ENCODE measurements around the gene LRRC10B. TPM values are rescaled to one million over a fixed set of nuclear protein-coding genes. Genes with fewer than 3 reads are reported as not detected.

The LRRC10B gene
- polyA plus RNA-seq, 3 donors: 1.1 to 15.3 (median 1.2) TPM

GRCh38 chr11:61499816-61500491, 8.6 kb upstream of the LRRC10B start:
- DNase-seq (ENCODE audit: extremely low read depth in 1 of 11, low read depth in 9 of 11, low spot score in 4 of 11): no peak

DNA sequence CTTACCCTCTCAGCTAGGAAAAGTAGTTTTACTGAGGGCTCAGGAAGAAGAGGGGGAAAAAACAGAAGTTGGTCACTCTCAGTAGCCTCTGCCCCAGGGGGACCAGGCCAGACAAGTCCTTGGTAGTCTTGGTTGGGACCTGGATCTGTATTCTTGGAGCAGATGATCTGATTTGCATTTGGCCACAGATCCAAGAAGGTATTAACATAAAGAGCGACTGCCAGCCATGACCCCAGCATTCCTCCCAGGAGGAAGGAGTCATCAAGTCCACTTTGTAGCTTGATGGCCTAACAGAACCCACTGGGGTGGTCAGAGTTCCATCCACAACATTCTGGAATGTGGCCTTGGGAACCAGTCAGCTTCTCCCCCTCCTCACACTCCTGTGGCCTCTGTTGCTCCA, 6.0 kb upstream of the LRRC10B start:
- DNase-seq (ENCODE audit: extremely low read depth in 1 of 11, low read depth in 9 of 11, low spot score in 4 of 11): no peak

- no peak for DNase-seq (ENCODE audit: extremely low read depth in 1 of 11, low read depth in 9 of 11, low spot score in 4 of 11)
These were observed 5.3 kb upstream of the LRRC10B start for GRCh38 chr11:61503135-61503770.

GRCh38 chr11:61505106-61505505, 3.4 kb upstream of the LRRC10B start:
- no peak for DNase-seq (ENCODE audit: extremely low read depth in 1 of 11, low read depth in 9 of 11, low spot score in 4 of 11)

DNA sequence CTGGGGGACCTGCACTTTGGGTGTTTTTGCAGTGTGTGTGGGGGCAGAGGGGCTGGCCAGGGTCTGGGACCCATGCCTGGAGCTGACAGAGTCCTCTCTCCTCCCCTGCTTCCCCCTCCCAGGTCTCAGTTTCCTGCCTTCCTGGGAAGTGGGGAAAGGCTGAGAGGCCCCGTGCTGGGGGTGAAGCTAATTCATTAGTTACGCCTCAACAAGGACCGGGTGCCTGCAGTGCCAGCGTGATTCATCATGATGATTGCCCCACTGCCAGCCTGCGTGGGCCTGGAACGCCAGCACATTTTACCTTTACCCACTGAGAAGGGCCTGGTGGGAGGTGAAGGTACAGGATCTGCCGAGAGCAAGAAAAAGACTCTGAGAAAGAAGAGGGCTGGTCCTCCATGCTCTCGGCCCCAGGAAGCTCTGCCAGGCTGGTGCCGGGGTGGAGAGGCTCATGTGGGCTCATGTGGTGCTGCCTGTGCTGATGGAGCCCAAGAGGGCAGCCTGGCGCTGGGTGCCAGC, 2.9 kb upstream of the LRRC10B start:
- no peak for DNase-seq (ENCODE audit: extremely low read depth in 1 of 11, low read depth in 9 of 11, low spot score in 4 of 11)

DNA sequence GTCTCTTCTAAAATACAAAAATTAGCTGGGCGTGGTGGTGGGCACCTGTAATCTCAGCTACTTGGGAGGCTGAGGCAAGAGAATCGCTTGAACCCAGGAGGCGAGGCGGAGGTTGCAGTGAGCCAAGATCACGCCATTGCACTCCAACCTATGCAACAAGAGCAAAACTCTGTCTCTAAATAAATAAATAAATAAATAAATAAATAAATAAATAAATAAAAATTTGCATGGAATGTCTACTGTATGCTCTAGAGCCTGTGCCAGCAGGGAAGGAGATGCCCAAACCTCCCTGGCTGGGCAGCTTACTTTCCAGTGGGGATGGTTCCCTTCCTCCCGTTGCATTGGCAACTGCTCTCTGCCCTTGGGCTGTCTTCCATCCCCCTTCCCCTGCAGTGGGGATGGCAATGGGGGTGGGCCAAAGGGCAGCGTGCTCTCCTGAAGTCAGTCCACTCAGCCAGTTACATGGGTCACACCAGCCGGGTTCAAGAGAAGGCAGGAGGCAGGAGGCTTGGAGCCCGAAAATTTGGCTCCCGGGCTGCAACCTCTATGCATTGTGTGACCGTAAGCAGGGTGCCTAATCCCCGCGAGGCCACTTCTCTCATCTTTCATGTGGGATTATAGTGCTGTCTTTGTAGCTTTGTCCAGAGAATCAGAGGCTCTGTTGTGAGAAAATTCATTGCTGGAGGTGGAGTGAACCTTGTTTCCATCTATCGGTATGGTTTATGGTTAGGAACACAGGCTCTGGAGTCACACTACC, 1.4 kb upstream of the LRRC10B start:
- no peak for DNase-seq (ENCODE audit: extremely low read depth in 1 of 11, low read depth in 9 of 11, low spot score in 4 of 11)

DNA sequence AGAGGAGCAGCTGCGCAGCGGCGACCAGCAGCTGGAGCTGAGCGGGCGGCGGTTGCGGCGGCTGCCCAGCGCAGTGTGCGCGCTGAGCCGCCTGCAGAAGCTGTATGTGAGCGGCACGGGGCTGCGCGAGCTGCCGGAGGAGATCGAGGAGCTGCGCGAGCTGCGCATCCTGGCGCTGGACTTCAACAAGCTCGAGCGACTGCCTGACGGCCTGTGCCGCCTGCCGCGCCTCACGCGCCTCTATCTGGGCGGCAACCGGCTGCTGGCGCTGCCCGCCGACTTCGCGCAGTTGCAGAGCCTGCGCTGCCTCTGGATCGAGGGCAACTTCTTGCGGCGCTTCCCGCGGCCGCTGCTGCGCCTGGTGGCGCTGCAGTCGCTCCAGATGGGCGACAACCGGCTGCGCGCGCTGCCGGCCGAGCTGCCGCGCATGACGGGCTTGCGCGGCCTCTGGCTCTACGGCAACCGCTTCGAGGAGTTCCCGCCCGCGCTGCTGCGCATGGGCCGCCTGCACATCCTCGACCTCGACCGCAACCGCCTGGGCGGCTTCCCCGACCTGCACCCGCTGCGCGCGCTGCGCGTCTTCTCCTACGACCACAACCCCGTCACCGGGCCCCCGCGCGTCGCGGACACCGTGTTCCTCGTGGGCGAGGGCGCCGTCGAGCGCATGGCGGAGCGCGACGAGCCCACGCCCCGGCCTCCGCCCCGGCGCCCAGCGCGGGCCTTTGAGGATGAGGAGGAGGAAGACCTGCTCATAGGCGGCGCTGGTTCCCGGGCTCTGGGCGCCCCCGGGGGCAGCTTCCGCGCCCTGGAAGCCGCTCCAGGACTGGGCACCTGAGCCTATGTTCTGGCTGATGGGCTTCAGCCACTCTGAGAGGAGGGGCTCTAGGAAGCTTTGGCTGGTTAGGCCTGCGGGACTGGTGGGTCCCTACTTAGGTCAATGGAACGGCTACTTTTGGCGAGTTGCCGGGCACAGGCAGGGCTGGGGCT, 787 bp downstream of the LRRC10B start:
- DNase-seq (ENCODE audit: extremely low read depth in 1 of 11, low read depth in 9 of 11, low spot score in 4 of 11): peak; percentile 51 to 85 (median 76)

- no peak for DNase-seq (ENCODE audit: extremely low read depth in 1 of 11, low read depth in 9 of 11, low spot score in 4 of 11)
These were observed 1.8 kb downstream of the LRRC10B start for GRCh38 chr11:61510166-61510919.

DNA sequence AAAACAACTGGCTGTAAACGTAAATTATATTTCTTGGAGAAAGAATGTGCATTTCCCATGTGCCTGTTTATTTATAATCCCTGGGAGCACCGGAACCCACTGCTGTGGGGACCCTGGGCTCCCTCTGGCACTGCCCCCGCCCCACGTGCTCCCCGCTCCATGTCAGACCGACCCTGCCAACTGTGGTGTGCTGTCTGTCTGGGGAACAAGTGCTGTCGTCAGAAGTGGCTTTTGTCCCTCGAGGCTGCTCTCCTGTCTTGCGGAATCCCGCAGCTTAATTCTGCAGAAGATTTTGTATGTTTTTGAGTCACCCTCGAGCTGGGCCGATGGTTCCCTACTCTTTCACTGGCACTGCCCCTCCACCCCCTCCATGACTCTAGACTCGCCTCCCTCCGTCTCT, 2.4 kb downstream of the LRRC10B start:
- no peak for DNase-seq (ENCODE audit: extremely low read depth in 1 of 11, low read depth in 9 of 11, low spot score in 4 of 11)

- DNase-seq (ENCODE audit: extremely low read depth in 1 of 11, low read depth in 9 of 11, low spot score in 4 of 11): no peak
These were observed 2.8 kb downstream of the LRRC10B start for GRCh38 chr11:61511383-61511782.

DNA sequence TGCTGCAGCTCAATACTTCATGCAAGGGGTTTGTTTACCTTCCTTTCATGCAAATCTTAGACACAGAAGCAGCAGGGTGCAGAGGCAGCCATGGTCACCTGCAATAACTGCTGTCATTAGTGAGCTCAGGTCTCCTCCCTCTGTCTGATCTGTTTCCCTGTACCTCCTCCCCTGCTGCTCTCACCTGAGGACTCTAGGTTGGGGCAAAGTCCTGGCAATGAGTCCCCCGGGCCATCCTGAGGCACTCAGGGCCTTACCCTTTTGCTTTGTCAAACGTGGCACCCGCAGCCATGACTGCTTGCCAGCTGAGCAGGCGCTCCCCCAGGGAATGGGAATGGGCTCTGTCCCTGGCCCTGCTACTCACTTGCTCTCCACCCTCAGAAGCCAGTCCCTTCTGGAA, 3.9 kb downstream of the LRRC10B start:
- DNase-seq (ENCODE audit: extremely low read depth in 1 of 11, low read depth in 9 of 11, low spot score in 4 of 11): no peak

GRCh38 chr11:61513143-61513765, 4.7 kb downstream of the LRRC10B start:
- no peak for DNase-seq (ENCODE audit: extremely low read depth in 1 of 11, low read depth in 9 of 11, low spot score in 4 of 11)

- DNase-seq (ENCODE audit: extremely low read depth in 1 of 11, low read depth in 9 of 11, low spot score in 4 of 11): no peak
These were observed 5.7 kb downstream of the LRRC10B start for GRCh38 chr11:61514050-61514917.

- DNase-seq (ENCODE audit: extremely low read depth in 1 of 11, low read depth in 9 of 11, low spot score in 4 of 11): no peak
These were observed 7.1 kb downstream of the LRRC10B start for GRCh38 chr11:61515686-61516085.

DNA sequence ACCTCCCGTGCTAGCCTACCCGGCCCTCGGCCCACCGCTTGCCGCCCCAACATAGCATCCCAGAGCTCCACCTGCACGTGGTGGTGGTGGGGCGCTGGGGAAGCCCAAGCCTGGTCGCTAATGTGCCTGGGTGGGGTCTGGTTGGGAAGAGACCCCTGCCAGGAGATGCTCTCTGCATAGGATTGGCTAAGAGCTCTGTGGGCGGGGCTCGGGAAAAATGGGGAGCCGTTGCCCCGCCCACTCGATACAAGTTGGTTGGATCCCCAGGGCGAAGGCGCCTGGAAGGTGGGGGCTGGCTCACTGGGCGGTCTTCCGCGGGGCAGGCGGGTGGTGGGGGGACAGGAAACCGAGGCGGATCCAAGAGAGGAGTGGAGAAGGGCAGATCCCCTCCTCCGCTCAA, 7.6 kb downstream of the LRRC10B start:
- no peak for DNase-seq (ENCODE audit: extremely low read depth in 1 of 11, low read depth in 9 of 11, low spot score in 4 of 11)

GRCh38 chr11:61516675-61517572, 8.4 kb downstream of the LRRC10B start:
- no peak for DNase-seq (ENCODE audit: extremely low read depth in 1 of 11, low read depth in 9 of 11, low spot score in 4 of 11)
